NCI-H69 (cell line): ENCODE data around the gene PUM1.

Source experiments
- DNase-seq: peaks from one replicate; lab custom pipeline; 2025; lab: John Stamatoyannopoulos, UW

PUM1 gene

DNA sequence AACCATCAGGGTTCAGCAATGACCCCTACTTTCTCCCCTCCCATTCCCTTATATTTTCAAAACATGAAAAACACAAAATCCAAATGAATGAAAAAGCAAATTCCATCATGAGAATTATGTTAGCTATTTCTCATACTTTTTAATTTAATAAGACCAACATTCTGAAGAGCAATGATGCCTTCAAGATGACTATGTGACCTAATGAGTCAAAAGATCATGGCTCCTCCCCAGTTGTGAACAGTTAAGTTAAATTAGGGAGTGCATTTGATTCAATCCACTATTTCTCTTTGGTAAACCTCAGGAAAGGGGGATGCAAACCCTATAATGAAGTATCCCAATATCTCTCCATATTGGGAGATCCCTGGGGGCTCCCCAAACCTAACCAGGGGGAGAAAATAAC lies 36.5 kb downstream of the PUM1 start:
- DNase-seq = no peak

DNA sequence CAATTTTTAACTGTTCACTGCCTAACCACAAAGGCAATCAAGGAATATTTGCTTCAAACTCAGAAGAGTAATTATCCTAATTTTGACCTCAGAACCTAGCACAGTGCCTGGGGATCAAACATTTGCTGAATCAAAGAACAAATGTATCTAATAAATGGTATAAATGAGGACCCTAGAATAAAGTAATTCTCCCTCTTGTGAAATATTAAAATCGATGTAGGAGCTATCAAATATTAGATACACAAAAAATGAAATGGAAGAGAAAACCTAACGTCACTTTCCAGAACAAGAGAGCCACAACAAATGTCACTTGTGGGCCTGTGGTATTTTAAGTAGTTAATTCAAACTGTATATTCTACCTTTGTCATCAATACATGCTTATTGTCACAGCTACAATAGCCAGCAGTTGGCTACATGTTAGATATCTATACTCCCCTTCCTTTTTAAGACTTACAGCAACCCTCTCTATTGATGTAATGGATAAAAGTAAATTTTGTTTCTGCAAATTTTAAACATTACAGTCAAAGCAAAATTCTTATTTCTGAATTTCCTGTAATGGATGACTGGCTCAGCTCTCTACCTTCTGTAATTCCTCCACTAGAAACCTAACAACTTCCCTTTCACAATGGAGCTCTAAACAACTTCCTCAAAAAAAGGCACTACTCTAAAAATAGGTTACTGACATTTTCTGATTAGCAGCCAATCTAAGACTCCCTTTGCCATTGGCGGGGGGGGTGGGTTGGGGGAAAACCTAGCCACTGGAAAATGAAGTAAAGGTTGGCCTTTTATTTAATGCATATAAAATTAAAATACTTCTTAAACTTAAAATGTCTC lies 37.6 kb downstream of the PUM1 start:
- no peak for DNase-seq

GRCh38 chr1:31022259-31022658 lies 43.3 kb downstream of the PUM1 start:
- DNase-seq = no peak

GRCh38 chr1:31020007-31020790 lies 45.3 kb downstream of the PUM1 start:
- peak; percentile 93 for DNase-seq

GRCh38 chr1:31019401-31019800 lies 46.1 kb downstream of the PUM1 start:
- peak; percentile 35 for DNase-seq

- no peak for DNase-seq
These were observed 48.6 kb downstream of the PUM1 start for GRCh38 chr1:31016868-31017267.

- peak; percentile 42 for DNase-seq
These were observed 52.2 kb downstream of the PUM1 start for GRCh38 chr1:31013187-31013864.

- no peak for DNase-seq
These were observed 53.1 kb downstream of the PUM1 start for GRCh38 chr1:31012210-31012924.

GRCh38 chr1:31011719-31012118 lies 53.8 kb downstream of the PUM1 start:
- DNase-seq = no peak

- no peak for DNase-seq
These were observed 55.2 kb downstream of the PUM1 start for GRCh38 chr1:31010086-31010989.

DNA sequence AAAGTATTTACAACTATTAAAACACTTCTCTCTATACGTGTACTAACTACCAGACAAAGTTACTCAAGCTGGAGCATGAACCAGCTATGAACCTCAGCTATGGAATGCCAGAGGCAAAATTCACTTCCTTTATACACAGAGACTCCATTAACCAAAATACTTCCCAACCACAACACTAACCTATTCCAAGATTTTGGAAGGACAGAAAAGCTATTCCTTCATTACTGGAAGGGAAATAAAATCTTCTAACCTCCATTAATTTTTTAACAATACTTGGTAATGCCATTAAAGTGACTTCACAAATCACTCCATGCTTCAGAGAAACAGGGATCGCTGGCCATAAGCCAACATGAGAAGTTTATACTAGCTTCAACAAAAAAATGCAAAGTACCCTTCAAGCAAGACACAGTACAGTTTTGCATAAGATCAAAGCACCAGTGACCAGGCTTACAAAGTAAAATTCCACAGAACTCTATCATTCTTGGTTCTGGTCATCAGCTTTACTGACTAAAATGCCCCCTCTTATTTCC lies 58.0 kb downstream of the PUM1 start:
- no peak for DNase-seq

DNA sequence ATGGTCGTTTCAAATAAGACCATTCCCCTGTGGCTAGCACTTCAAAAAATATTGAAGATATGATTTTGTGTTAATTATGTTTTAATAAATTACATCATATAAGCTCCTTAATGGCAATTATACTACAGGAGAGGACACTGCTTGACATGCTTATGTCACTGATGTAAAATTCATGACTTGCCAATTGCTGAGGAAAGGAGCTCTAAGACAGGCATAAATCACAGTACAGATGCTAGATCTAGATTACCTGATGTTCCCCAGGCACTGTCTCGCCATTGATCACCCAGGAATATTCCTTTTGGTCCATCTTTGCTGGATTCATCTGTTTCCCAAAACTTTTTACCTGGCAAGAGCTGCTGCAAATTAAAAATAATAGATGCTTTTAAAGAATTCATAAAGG lies 58.8 kb downstream of the PUM1 start:
- no peak for DNase-seq

GRCh38 chr1:31005617-31006166 lies 59.8 kb downstream of the PUM1 start:
- DNase-seq = no peak

DNA sequence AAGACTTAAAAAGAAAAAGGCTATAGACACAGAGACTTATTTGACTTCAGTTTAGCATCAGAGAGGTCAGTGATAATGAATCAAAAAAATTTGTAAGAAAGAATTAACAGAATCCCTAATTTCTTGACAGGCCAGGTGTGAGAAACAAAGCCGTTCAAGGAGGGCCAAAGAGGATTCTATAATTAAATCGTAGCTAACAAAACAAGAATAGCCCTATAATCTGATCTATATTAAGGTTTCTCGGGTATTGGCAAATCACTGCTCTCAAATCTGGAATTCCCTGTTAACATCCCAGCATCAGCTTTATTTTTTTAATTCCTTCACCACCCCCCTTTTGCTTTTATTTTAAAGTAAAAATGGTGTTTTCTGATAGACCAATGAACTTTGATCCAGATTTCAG lies 60.3 kb downstream of the PUM1 start:
- DNase-seq = no peak

DNA sequence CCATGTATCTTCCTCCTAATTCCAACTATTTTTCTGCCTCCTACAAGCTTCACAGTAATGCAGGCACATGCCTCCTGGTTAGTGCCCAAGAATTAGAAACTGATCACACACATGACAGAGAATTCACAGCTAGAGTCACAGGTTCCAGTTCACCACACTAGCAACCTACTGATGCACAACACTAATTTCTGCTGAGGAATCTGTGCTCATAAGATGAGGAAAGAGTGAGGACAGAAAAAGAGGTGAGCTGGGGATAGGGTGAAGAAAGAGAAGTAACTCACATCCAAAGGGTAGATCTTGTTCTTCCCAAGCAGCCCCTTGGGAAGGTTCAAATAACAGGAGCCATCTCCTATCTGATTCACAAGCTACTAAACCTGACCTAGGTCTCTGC lies 61.3 kb downstream of the PUM1 start:
- no peak for DNase-seq

DNA sequence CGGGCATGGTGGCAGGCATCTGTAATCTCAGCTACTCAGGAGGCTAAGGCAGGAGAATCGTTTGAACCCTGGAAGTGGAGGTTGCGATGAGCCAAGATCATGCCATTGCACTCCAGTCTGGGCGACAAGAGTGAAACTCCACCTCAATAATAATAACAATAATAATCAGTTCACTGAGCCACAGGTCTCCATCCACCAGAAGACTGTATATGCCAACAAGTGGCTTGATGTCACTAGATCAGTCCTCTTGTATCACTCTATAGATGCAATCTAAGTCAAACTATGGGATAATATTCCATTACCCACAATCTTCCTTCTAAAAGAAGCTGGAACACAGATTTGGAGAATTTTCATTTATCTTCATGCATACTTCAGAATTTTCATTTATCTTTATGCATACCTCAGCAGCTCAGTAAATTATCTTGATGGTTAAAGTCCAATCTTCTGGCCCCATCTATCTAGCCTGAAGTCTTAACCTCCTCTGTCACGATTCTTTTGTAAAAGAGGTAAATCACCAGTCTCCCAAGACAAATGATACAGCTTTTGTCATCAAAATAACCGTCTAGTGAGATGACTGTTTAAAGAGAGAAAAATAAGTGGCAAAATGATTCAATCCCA lies 61.8 kb downstream of the PUM1 start:
- no peak for DNase-seq

DNA sequence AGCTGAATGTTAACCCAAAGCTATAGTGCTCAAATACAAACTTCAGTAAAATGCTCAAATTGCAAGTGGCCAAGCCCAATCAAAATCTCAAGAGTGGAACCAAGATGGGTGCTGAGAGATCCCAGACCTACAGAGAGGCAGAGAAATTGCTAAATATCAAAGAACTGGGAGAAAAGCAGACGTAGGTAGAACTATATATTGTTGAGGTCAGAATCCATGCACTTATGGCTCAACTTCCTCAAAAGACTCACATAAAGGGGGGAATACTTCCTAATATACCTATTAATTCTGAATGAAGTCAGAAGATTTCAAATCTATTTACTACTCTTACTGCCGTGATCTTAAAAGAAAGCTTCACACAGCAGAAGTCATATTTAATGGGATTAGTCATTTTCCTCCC lies 65.2 kb downstream of the PUM1 start:
- no peak for DNase-seq

DNA sequence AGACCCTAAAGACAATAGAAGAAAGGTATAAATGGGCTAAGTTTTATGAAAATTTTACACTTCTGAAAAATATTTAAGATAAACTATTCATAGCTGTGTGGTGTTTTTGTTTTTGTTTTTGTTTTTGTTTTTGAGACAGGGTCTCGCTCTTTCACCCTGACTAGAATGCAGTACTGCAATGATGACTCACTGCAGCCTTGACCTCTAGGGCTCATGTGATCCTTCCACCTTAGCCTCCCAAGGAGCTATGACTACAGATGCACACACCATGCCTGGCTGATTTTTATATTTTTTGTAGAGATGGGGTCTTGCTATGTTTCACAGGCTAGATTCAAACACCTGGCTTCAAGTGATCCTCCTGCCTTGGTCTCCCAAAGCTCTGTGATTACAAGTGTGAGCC lies 66.6 kb downstream of the PUM1 start:
- DNase-seq = no peak

DNA sequence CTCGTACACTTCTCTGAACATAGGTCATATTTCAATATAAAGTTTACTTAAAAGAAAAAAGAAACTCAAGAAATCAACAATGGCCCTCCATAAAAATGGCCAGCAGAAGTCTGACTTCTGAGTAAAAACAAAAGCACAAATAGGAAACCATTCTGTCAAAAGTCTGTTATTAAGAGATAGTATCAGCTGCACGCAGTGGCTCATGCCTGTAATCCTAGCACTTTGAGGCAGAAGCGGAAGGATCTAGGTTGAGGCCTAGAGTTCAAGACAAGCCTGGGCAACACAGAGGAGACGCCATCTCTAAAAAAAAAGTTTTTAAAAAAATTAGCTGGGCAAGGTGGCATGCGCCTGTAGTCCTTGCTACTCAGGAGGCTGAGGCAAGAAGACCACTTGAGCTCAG lies 67.3 kb downstream of the PUM1 start:
- DNase-seq = no peak

DNA sequence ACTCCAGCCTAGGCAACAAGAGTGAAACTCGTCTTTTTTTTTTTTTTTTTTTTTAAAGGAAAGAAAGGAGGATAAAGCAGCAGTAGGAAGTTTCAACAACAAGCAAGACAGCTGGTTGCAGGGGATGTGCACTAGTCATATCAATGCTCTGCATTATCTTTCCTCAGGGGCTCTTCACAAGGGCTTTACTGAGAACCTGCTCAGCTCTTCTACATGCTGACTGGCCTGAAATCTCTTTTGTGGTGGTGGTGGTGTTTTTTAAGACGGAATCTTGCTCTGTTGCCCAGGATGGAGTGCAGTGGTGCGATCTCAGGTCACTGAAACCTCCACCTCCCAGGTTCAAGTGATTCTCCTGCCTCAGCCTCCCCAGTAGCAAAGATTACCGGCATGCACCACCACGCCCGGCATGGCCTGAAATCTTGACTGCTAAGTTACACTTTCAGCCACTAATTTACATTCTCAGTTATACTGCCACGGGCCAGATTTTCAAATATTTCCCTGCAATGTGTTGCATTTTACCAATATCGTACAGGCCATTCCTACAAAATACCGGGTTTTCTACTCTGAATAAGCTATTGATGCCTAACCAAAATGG lies 68.0 kb downstream of the PUM1 start:
- no peak for DNase-seq
